Measurements from ENCODE around the gene EXTL2.
"Not testable (repeated sequence)": the region's sequence is repeated elsewhere in the genome, so short reads cannot be mapped to it uniquely, and the experiment has no call there.

EXTL2 gene

DNA sequence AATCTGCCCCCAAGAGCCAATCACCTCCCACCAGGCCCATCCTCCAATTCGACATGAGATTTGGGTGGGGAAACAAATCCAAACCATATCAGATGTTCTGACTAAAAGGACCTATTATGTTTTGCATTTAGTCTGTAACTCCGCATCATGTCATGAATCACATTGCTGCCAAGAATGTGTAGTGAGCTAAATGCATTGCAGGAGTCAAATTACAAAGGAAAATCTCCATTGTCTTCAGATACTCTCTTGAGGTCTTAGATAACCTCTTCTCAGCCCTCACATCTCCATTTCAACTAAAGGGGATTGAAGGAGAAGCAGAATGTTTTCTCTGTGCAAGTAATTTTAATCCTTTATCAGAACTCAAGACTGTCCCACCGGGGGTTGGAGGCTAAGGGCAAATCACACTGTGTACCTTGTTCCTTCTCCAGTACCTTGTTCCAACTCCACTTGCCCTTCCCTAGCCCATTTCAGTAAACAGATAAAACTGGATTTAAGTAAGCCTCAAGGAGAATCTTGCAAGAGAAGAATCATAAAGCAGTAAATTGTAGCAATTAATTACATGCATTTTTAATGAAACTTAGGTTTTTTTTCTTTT lies 34.1 kb downstream of the EXTL2 start:
- no peak for DNase-seq (ENCODE audit: low read depth, low spot score)

DNA sequence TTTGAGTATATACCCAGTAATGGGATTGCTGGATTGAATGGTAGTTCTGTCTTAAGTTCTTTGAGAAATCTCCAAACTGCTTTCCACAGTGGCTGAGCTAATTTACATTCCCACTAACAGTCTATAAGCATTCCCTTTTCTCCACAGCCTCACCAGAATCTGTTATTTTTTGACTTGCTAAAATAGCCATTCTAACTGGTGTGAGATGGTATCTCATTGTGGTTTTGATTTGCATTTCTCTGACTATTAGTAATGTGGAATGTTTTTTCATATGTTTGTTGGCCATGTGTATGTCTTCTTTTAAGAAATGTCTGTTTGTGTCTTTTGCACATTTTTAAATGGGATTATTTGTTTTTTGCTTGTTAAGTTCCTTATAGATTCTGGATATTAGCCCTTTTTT lies 39.5 kb downstream of the EXTL2 start:
- DNase-seq (ENCODE audit: low read depth, low spot score) = not testable (repeated sequence)

DNA sequence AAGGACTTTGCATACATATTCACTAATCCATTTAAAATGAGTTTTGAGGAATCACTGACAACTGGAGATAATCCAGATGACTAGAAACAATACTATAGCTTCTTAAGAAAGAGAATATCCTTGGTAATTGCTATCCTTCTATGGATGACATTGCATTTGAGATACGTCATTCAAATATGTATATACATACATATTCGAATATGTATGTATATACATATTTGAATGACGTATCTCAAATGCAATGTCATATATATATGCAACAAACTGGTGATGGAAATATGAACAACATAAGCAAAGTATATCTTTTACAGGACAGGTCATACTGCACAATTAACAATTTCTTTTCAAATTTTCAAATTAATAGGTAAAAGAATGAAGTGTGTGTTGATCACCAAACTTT lies 41.7 kb downstream of the EXTL2 start:
- DNase-seq (ENCODE audit: low read depth, low spot score) = no peak

DNA sequence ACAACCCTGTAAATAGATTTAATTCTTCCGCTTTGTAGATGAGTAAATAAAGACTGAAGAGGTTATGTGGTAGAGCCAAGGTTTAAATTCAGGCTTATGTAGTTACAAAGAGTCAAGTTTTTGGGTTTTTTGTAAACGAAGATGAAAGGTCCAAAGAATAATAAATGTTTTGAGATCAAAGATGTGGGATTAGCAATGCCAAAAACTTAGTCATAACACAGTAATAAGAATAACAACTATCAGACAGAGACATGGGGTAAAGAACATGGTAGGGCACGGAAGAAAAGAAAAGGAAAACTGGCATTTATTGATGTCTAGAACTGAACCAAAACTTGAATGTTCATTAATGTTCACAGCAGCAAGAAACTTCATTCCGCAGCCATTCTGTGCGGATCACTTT lies 42.9 kb downstream of the EXTL2 start:
- no peak for DNase-seq (ENCODE audit: low read depth, low spot score)

DNA sequence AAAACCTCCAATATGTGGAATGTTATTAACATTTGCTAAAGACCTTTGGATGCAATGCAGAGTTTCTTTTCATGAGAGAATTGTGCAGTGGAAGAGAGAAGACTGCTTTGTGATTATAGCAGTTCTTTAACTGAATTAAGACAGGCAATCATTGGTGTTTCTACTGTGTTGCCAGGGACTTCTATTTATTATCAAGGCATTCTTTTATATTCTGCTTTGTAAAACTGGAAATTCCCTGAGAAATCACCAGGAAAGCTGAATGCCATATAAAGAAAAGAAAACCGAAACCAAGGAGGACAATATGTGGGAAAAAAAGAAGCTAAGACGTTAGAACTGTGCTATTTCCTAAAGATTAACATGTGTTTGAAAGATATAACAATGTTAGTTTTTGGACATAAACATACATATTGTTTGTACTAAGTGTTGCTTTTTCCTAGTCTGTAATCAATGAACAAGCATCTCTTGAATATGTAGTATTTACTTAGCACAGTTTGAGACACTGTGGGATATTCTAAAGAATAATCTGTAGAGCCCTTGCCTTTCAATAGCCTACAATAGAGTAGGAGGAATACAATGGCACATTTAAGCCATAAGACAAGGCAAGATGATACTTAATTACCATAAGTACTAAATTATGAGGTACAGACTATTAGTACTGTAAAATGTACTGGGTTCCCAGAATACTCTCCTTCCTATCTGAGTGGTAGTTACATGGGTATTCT lies 47.1 kb downstream of the EXTL2 start:
- no peak for DNase-seq (ENCODE audit: low read depth, low spot score)

DNA sequence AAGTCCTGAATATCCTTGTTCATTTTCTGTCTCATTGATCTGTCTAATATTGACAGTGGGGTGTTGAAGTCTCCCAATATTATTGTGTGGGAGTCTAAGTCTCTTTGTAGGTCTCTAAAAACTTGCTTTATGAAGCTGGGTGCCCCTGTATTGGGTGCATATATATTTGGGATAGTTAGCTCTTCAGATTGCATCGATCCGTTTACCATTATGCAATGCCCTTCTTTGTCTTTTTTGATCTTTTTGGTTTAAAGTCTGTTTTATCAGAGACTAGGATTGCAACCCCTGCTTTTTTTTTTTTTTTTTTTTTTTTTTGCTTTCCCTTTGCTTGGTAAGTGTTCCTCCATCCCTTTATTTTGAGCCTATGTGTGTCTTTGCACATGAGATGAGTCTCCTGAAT lies 51.5 kb downstream of the EXTL2 start:
- DNase-seq (ENCODE audit: low read depth, low spot score) = not testable (repeated sequence)

DNA sequence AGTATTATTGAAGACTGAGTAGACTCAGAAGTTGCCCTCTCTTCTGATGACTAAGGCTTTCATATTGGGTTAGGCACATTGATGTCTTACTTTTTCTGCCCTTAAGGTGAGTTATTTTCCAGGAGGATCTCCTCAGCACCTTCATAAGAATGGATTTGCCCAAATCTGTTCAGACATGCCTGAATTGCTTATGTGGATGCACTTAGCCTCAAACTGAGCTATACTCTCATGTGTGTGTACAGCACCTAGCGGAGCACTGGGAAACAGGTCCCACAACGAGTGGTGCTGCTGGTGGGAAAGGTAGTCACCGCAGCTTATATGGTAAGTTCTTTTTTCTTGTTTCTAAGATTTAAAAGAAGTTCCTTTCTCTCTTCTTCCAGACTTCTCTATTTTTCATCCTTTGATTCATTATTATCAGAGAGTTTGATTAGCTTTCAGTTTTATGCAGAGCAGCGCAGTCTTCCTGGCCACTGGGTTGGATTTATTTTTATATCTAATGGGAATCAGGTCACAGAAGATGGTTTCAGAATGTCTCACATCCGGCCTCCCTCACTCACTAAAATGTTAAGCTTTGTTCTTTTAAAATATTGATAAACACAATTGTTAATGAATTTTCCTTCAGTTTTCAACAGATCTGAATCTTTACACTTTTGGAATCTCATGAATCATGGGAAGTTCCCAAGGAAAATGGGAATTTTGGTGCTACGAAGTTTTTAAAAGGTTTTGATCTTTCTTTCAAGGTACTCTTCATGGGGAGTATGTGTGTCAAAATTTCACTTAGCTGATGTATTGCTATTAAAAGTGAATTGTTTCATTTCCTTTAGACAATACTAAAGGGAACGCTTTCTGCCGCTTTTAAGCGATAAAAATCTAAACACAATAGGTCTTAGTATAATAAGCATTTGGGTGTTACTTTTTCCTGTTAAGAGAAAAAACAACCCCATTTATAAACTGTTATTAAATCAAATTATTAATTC lies 58.5 kb downstream of the EXTL2 start:
- no peak for DNase-seq (ENCODE audit: low read depth, low spot score)

DNA sequence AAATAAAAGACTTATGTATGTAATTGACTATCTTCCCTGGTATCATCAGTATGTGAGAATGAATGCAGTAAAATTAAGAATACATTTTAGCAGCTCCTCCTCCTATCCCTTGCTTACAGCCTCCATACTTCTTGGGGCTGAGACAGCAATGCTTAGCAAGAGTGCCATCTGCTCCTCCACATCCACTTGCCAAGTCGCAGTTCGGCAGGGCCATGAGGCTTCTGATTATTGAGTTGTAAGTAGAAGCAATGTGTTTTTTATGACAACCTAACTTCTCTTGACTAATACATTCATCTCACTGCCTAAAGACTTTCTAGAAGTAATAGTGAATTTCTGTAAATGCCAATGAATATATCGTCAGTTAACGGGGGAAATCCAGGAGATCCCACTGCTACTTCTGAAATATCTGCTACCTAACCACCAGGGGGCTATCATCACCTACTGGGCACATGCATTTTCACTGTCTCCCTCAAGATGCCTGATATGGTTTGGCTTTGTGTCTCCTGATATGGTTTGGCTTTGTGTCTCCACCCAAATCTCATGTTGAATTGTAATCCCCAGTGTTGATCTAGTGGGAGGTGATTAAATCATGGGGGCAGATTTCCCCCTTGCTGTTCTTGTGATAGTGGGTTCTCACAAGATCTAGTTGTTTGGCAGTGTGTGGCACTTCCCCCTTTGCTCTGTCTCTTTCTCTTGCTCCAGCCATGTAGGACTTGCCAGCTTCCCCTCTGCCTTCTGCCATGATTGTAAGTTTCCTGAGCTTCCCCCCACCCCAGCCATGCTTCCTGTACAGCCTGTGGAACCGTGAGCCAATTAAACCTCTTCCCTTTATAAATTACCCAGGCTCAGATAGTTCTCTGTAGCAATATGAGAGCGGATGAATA lies 59.6 kb downstream of the EXTL2 start:
- DNase-seq (ENCODE audit: low read depth, low spot score) = no peak

DNA sequence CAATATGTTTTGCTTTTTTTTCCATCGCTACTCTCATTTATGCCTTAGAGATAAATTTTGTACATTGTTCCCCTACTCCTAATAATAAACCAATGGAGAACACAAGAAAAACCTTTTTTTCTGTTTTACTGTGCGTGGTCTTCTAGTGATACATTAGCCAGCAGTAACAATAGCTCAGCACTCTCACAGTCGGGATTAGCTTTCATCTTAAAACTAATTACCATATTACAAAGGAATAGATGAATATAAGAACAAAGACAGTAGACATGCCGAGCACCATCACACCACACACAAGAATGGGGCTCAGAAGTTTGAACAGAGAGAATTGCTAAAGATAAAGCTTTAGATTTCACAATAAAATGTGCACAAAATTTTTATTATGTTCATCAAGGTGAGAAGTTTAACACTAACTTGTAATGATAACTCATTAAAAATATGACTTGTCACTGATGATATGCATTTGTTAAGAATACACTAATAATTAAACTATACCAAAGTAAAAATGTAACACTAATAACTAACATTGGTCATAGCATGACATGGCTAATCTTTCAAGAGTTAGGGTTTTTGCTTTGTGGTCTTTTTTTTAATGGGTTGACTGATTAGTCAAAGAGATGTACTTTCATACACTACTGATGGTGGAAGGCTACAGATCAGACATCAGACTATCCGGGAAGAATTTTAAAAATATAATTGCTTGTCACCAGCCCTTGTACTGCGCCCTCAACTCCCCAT lies 61.8 kb downstream of the EXTL2 start:
- DNase-seq (ENCODE audit: low read depth, low spot score) = no peak

DNA sequence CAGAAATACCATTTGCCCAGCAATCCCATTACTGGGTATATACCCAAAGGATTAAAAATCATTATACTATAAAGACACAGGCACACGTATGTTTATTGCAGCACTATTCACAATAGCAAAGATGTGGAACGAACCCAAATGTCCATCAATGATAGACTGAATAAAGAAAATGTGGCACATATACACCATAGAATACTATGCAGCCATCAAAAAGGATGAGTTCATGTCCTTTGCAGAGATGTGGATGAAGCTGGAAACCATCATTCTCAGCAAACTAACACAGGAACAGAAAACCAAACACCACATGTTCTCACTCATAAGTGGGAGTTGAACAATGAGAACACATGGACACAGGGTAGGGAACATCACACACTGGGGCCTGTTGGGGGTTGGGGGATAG lies 69.0 kb downstream of the EXTL2 start:
- DNase-seq (ENCODE audit: low read depth, low spot score) = not testable (repeated sequence)

Data from activated naive CD8-positive, alpha-beta T cell treated with anti-CD3 and anti-CD28 coated beads, Interleukin-2, amount 50 U/mL, for 16 hours (primary cell).